Cardiac fibroblast (primary cell): ENCODE measurements around the gene MBD3.

ENCODE experiments used
- DNase-seq, 2 donors: peaks; one replicate each; pipeline versions ENCODE4 v3.0.0 to v3.0.0-alpha.2; 2010; ENCODE audit warnings: low read depth in 2 of 2
- H3K4me3 ChIP-seq, 2 donors: replicated peaks in 1 of 2; 1 replicate in 1 of 2; 2 replicates in 1 of 2; pipeline ENCODE4 v1.5.1; 2011; ENCODE audit warnings: low read depth in 2 of 2, low read length in 2 of 2, mild to moderate bottlenecking in 2 of 2, moderate library complexity in 1 of 2
- CTCF ChIP-seq: IDR thresholded peaks from one replicate; pipeline ENCODE4 v1.5.1; 2011; ENCODE audit warnings: low read depth, mild to moderate bottlenecking, low read length, inconsistent platforms

The MBD3 gene

GRCh38 chr19:1587872-1588271, 4.8 kb downstream of the MBD3 start:
- DNase-seq = no peak
- TF ChIP-seq CTCF = no peak
- H3K4me3 ChIP-seq = no peak overlapping the region

GRCh38 chr19:1585243-1585580, 7.5 kb downstream of the MBD3 start:
- DNase-seq = no peak
- H3K4me3 ChIP-seq = no peak overlapping the region
- TF ChIP-seq CTCF = no peak

- DNase-seq = no peak
- no peak overlapping the region for H3K4me3 ChIP-seq
- no peak for TF ChIP-seq CTCF
Measured at GRCh38 chr19:1584500-1585242, 8.0 kb downstream of the MBD3 start.

- TF ChIP-seq CTCF = no peak
- H3K4me3 ChIP-seq = no peak overlapping the region
- no peak for DNase-seq
Measured at GRCh38 chr19:1582201-1582600, 10.5 kb downstream of the MBD3 start.

- H3K4me3 ChIP-seq = no peak overlapping the region
- DNase-seq = no peak
- TF ChIP-seq CTCF = no peak
Measured at GRCh38 chr19:1580957-1581356, 11.7 kb downstream of the MBD3 start.

- no peak for DNase-seq
- TF ChIP-seq CTCF = no peak
- H3K4me3 ChIP-seq = no peak overlapping the region
Measured at GRCh38 chr19:1580382-1580781, 12.3 kb downstream of the MBD3 start.

GRCh38 chr19:1579222-1579621, 13.4 kb downstream of the MBD3 start:
- DNase-seq = no peak
- TF ChIP-seq CTCF = no peak
- H3K4me3 ChIP-seq = no peak overlapping the region
